GM21360 (cell line): ENCODE measurements around the gene ZNF554.

ENCODE experiments used
- ATAC-seq: cut with Tn5 transposase; IDR thresholded peaks from one replicate; pipeline ENCODE4 v1.9.1; 2021; ENCODE audit warnings: mild to moderate bottlenecking, moderate library complexity; ENCODE audit not compliant: unreplicated experiment

The ZNF554 gene

GRCh38 chr19:2819540-2820111, at the start of gene ZNF554:
Gene ZNF554 (plus strand): TSS chr19:2819868. CDS start chr19:2820072, 204 bp downstream.
- peak; percentile 84 for ATAC-seq

GRCh38 chr19:2770055-2771013, 49.3 kb upstream of the ZNF554 start:
- no peak for ATAC-seq

- no peak for ATAC-seq
Measured at GRCh38 chr19:2771786-2772674, 47.6 kb upstream of the ZNF554 start.

- ATAC-seq = no peak
Measured at GRCh38 chr19:2774083-2774679, 45.5 kb upstream of the ZNF554 start.

GRCh38 chr19:2774953-2775555, 44.6 kb upstream of the ZNF554 start:
- ATAC-seq = no peak

- no peak for ATAC-seq
Measured at GRCh38 chr19:2775556-2776430, 43.9 kb upstream of the ZNF554 start.

- ATAC-seq = no peak
Measured at GRCh38 chr19:2777952-2778683, 41.5 kb upstream of the ZNF554 start.

- no peak for ATAC-seq
Measured at GRCh38 chr19:2779121-2779740, 40.4 kb upstream of the ZNF554 start.

- no peak for ATAC-seq
Measured at GRCh38 chr19:2780284-2780683, 39.4 kb upstream of the ZNF554 start.

GRCh38 chr19:2782329-2782935, 37.2 kb upstream of the ZNF554 start:
- ATAC-seq = no peak

- peak; percentile 56 for ATAC-seq
Measured at GRCh38 chr19:2782936-2783780, 36.5 kb upstream of the ZNF554 start, which contains the start of gene SGTA. Gene SGTA (minus strand): TSS chr19:2783273. CDS start chr19:2769068, 14,205 bp downstream.

GRCh38 chr19:2783781-2784145, 35.9 kb upstream of the ZNF554 start:
- ATAC-seq = no peak

- peak; percentile 52 for ATAC-seq
Measured at GRCh38 chr19:2785244-2785997, 34.2 kb upstream of the ZNF554 start, which contains the start of gene THOP1. Gene THOP1 (plus strand): TSS chr19:2785503. CDS start chr19:2785663, 160 bp downstream.

GRCh38 chr19:2787115-2787514, 32.6 kb upstream of the ZNF554 start:
- no peak for ATAC-seq

GRCh38 chr19:2788237-2788636, 31.4 kb upstream of the ZNF554 start:
- no peak for ATAC-seq

- ATAC-seq = no peak
Measured at GRCh38 chr19:2790194-2790556, 29.5 kb upstream of the ZNF554 start.
